Measurements from ENCODE around the gene C7orf57. TPM values are rescaled to one million over a fixed set of nuclear protein-coding genes. Genes with fewer than 3 reads are reported as not detected.
"Not testable (repeated sequence)": the region's sequence is repeated elsewhere in the genome, so short reads cannot be mapped to it uniquely, and the experiment has no call there.

Gene C7orf57
- total RNA-seq, 1 experiment from 2014 or later, result not detected

DNA sequence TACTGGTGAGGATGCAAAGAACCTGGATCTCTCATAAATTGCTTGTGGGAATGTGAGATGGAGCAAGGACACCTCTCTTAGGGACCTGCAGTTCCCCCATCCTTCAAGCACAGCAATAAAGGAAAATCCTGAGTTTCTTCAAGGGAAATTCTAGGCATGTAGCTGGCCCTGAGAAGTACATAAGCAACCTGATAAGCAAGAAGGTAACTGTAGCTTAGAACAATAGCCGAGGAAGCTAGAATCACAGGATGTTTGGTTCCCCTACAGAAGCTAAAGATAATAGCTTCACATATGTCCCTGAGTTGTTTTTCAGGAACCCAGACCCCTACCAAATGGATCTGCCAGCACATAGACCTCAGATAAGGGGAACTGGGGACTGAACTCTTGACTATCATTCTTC is 42.1 kb downstream of the C7orf57 start:
- no peaks in the 10 kb centered on the region; the same call in 1 of the 2 replicates for H3K4me1 ChIP-seq
- H3K9me3 ChIP-seq, result no peaks in the 10 kb centered on the region
- no peaks in the 10 kb centered on the region for H3K27me3 Mint-ChIP-seq (ENCODE audit: insufficient read depth, unreplicated experiment)
- no peaks in the 10 kb centered on the region for H3K4me1 Mint-ChIP-seq (ENCODE audit: low read depth, unreplicated experiment)
- ChIA-PET POLR2A (no interaction called here), CTCF (no interaction called here)
- no peaks in the 10 kb centered on the region for H3K27me3 ChIP-seq (replicated peaks; ENCODE audit: control insufficient read depth, insufficient read depth, low read length)
- intact Hi-C loops (cut with micrococcal nuclease; ENCODE audit: unreplicated experiment), result no loop called here
- DNase-seq, result no peak
- BruUV-seq (replicated peaks), result no TSS peak
- no peaks in the 10 kb centered on the region for H3K9me3 Mint-ChIP-seq (ENCODE audit: unreplicated experiment)
- no peaks in the 10 kb centered on the region for H3K36me3 Mint-ChIP-seq (ENCODE audit: insufficient read depth, unreplicated experiment)
- H3K36me3 ChIP-seq (ENCODE audit: control insufficient read depth, insufficient read depth, low read length), result no peaks in the 10 kb centered on the region
- H3K27ac Mint-ChIP-seq (ENCODE audit: unreplicated experiment), result no peak overlapping the region
- TF ChIP-seq, protein P1, sequence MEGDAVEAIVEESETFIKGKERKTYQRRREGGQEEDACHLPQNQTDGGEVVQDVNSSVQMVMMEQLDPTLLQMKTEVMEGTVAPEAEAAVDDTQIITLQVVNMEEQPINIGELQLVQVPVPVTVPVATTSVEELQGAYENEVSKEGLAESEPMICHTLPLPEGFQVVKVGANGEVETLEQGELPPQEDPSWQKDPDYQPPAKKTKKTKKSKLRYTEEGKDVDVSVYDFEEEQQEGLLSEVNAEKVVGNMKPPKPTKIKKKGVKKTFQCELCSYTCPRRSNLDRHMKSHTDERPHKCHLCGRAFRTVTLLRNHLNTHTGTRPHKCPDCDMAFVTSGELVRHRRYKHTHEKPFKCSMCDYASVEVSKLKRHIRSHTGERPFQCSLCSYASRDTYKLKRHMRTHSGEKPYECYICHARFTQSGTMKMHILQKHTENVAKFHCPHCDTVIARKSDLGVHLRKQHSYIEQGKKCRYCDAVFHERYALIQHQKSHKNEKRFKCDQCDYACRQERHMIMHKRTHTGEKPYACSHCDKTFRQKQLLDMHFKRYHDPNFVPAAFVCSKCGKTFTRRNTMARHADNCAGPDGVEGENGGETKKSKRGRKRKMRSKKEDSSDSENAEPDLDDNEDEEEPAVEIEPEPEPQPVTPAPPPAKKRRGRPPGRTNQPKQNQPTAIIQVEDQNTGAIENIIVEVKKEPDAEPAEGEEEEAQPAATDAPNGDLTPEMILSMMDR (IDR thresholded peaks at IDR 0.05; ENCODE audit: insufficient read depth in 1 of 2, low read depth in 1 of 2, low read length in 1 of 2, severe bottlenecking in 1 of 2, unreplicated experiment in 1 of 2), result no peak
- H3K4me3 Mint-ChIP-seq (ENCODE audit: unreplicated experiment), result no peak overlapping the region
- no peak overlapping the region for H3K4me3 ChIP-seq (ENCODE audit: low read depth, low read length)

DNA sequence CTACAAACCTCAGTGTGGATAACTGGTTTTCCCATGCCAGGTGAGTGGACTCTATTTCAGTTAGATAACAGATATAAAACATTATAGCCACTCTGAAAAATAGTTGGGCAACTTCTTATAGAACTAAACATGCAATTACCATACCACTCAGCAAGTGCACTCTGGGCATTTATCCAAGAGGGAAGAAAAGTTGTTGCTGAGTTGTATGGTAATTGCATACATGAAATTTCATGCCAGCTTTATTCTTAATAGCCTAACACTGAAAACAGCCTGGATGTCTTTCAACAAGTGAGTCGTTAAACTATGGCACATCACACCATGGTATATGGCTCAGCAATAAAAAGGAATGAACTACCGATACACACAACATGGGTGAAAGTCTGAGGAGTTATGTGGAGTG is 43.1 kb downstream of the C7orf57 start:
- Mint-ChIP-seq H3K27ac (ENCODE audit: unreplicated experiment) (no peak overlapping the region), H3K9me3 (ENCODE audit: unreplicated experiment) (no peaks in the 10 kb centered on the region), H3K36me3 (ENCODE audit: insufficient read depth, unreplicated experiment) (no peaks in the 10 kb centered on the region), H3K4me3 (ENCODE audit: unreplicated experiment) (no peak overlapping the region), H3K27me3 (ENCODE audit: insufficient read depth, unreplicated experiment) (no peaks in the 10 kb centered on the region), H3K4me1 (ENCODE audit: low read depth, unreplicated experiment) (no peaks in the 10 kb centered on the region)
- no peaks in the 10 kb centered on the region for H3K27me3 ChIP-seq (replicated peaks; ENCODE audit: control insufficient read depth, insufficient read depth, low read length)
- TF ChIP-seq, protein P1 (IDR thresholded peaks at IDR 0.05; ENCODE audit: insufficient read depth in 1 of 2, low read depth in 1 of 2, low read length in 1 of 2, severe bottlenecking in 1 of 2, unreplicated experiment in 1 of 2), result no peak
- intact Hi-C loops (cut with micrococcal nuclease; ENCODE audit: unreplicated experiment), result no loop called here
- no peak for DNase-seq
- BruUV-seq (replicated peaks), result no TSS peak
- POLR2A ChIA-PET, result no interaction called here
- H3K4me3 ChIP-seq (ENCODE audit: low read depth, low read length), result no peak overlapping the region
- H3K4me1 ChIP-seq, result no peaks in the 10 kb centered on the region; the same call in 1 of the 2 replicates
- H3K9me3 ChIP-seq, result no peaks in the 10 kb centered on the region
- CTCF ChIA-PET, result interaction anchor here (0.6 kb wide), 2 partner anchors 41 to 66 kb away, joined by 3 to 4 read pairs; no protein-coding TSS in a partner anchor
- no peaks in the 10 kb centered on the region for H3K36me3 ChIP-seq (ENCODE audit: control insufficient read depth, insufficient read depth, low read length)

DNA sequence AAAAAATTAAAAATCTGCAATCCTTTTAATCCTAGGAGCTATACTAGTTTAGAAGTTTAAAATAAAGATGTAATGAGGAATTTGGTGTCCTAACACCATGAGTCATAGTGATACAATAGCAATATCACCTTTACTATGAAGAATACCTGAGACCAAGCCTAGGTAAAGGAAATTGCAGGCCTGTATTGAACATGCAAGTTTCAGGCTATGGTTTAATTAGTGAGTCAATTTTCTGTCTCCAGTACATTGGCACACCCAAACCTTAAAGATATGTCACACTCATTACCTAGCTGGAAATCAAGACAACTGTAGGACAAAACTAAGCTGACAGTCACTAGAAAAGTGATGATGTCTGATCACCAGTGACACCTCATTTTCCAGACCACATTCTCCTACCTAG is 47.0 kb downstream of the C7orf57 start:
- H3K36me3 ChIP-seq (ENCODE audit: control insufficient read depth, insufficient read depth, low read length); CTCF ChIA-PET; H3K36me3 Mint-ChIP-seq (ENCODE audit: insufficient read depth, unreplicated experiment); H3K4me3 ChIP-seq (ENCODE audit: low read depth, low read length); H3K27ac Mint-ChIP-seq (ENCODE audit: unreplicated experiment); H3K9me3 ChIP-seq; H3K27me3 Mint-ChIP-seq (ENCODE audit: insufficient read depth, unreplicated experiment); H3K4me3 Mint-ChIP-seq (ENCODE audit: unreplicated experiment); H3K27me3 ChIP-seq (replicated peaks; ENCODE audit: control insufficient read depth, insufficient read depth, low read length); POLR2A ChIA-PET; intact Hi-C loops (cut with micrococcal nuclease; ENCODE audit: unreplicated experiment); DNase-seq; H3K9me3 Mint-ChIP-seq (ENCODE audit: unreplicated experiment); BruUV-seq (replicated peaks): not testable (repeated sequence)
- peaks cover 14% of the 10 kb centered on the region for H3K4me1 Mint-ChIP-seq (ENCODE audit: low read depth, unreplicated experiment)
- peaks cover 22% of the 10 kb centered on the region for H3K4me1 ChIP-seq
